ENCODE data around the gene LRRC3B. TPM values are rescaled to one million over a fixed set of nuclear protein-coding genes. Genes with fewer than 3 reads are reported as not detected.

The LRRC3B gene
- total and polyA plus RNA-seq, 8 donors, result 0.20 to 2.9 (median 1.2) TPM; not detected in 3

DNA sequence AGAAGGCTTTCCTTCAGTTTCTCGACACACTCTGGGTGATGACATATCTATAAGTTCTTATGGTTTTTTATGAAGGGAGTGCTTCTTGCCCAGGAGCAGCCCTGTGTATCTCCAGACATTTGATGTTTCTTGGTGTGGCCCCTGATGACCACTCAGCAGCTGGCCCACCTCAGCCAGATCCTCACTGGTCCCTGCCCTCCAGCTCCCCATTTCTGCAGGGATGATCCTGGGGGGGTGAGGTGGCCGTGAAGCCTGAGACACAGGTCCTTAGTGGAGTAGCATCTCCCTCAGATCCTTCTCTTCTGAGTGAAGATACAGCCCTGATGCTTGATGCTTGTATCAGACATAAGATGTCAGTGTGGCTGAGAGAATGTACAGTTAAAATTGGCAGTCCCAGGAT, 127.7 kb downstream of the LRRC3B start:
- no peak overlapping the region for H3K4me3 ChIP-seq
- H3K9me3 ChIP-seq, result no peaks in the 10 kb centered on the region
- H3K4me1 ChIP-seq, result no peaks in the 10 kb centered on the region
- DNase-seq, result no peak
- H3K27ac ChIP-seq, result no peak overlapping the region
- H3K36me3 ChIP-seq, result no peaks in the 10 kb centered on the region
- intact Hi-C loops (cut with DNase I; ENCODE audit: low total_unique reads), result no loop called here
- 61 to 73% (median 66%) methylated on average over 2 of the region's 2 CpGs for WGBS, 5 donors
- H3K27me3 ChIP-seq, result no peaks in the 10 kb centered on the region
- TF ChIP-seq, protein P1, sequence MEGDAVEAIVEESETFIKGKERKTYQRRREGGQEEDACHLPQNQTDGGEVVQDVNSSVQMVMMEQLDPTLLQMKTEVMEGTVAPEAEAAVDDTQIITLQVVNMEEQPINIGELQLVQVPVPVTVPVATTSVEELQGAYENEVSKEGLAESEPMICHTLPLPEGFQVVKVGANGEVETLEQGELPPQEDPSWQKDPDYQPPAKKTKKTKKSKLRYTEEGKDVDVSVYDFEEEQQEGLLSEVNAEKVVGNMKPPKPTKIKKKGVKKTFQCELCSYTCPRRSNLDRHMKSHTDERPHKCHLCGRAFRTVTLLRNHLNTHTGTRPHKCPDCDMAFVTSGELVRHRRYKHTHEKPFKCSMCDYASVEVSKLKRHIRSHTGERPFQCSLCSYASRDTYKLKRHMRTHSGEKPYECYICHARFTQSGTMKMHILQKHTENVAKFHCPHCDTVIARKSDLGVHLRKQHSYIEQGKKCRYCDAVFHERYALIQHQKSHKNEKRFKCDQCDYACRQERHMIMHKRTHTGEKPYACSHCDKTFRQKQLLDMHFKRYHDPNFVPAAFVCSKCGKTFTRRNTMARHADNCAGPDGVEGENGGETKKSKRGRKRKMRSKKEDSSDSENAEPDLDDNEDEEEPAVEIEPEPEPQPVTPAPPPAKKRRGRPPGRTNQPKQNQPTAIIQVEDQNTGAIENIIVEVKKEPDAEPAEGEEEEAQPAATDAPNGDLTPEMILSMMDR (IDR thresholded peaks at IDR 0.05), result no peak

GRCh38 chr3:26752466-26752865, 129.9 kb downstream of the LRRC3B start:
- Histone ChIP-seq H3K36me3 (no peaks in the 10 kb centered on the region), H3K27me3 (no peaks in the 10 kb centered on the region), H3K9me3 (no peaks in the 10 kb centered on the region), H3K4me1 (no peaks in the 10 kb centered on the region), H3K27ac (no peak overlapping the region), H3K4me3 (no peak overlapping the region)
- 74 to 87% (median 83%) methylated on average over 2 of the region's 2 CpGs for WGBS, 5 donors
- TF ChIP-seq, protein P1 (IDR thresholded peaks at IDR 0.05), result no peak
- TF ChIP-seq POLR2A (IDR thresholded peaks at IDR 0.05), result no peak
- TF ChIP-seq EP300 (IDR thresholded peaks at IDR 0.05), result no peak
- TF ChIP-seq POLR2AphosphoS5 (IDR thresholded peaks at IDR 0.05), result no peak
- intact Hi-C loops (cut with DNase I; ENCODE audit: low total_unique reads), result no loop called here
- DNase-seq, result peak in 1 of 2 donors; percentile 9

DNA sequence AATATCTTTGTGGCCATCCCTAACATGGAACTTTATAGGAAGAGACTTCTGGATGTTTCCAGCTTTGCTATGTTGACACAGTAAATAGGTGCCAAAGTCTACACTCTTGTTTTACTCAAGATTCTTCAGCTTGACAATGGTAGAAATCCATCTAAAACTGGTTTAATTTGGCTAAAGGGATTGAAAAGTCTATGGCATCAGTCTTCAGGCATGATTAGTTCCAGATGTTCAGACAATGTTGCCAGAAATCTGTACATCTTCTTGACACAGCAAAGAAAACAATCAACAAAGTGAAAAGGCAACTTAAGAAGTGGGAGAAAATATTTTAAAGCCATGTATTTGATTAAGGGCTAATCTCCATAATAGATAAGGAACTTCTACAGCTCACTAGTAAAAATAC, 130.5 kb downstream of the LRRC3B start:
- Histone ChIP-seq H3K9me3 (no peaks in the 10 kb centered on the region), H3K27me3 (no peaks in the 10 kb centered on the region), H3K36me3 (no peaks in the 10 kb centered on the region), H3K4me3 (no peak overlapping the region), H3K4me1 (no peaks in the 10 kb centered on the region), H3K27ac (no peak overlapping the region)
- DNase-seq, result peak in 1 of 2 donors; percentile 10
- intact Hi-C loops (cut with DNase I; ENCODE audit: low total_unique reads), result no loop called here
- TF ChIP-seq EP300 (IDR thresholded peaks at IDR 0.05), result no peak
- TF ChIP-seq, protein P1 (IDR thresholded peaks at IDR 0.05), result no peak
- no peak for TF ChIP-seq POLR2AphosphoS5 (IDR thresholded peaks at IDR 0.05)
- TF ChIP-seq POLR2A (IDR thresholded peaks at IDR 0.05), result no peak

DNA sequence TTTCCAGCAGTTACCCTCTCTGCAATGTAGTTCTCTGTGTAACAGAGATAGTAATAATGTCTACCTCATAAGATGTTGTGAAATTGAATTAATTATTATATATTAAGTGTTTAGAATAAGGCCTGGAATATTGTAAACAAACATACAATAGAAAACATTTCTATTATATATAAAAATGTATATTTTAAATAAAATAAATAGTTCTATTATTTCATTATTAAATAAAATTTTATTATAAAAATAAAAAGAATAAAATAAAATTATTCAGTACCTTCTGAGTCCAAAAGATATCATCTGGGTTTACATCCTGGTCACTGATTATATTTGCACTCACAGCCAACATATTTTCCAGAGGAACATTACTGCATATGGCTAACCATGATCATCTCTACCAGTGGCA, 135.4 kb downstream of the LRRC3B start:
- no peak overlapping the region for H3K27ac ChIP-seq
- no peak for TF ChIP-seq EP300 (IDR thresholded peaks at IDR 0.05)
- DNase-seq, result no peak
- H3K4me3 ChIP-seq, result no peak overlapping the region
- intact Hi-C loops (cut with DNase I; ENCODE audit: low total_unique reads), result no loop called here
- no peaks in the 10 kb centered on the region for H3K4me1 ChIP-seq
- H3K27me3 ChIP-seq, result no peaks in the 10 kb centered on the region
- no peaks in the 10 kb centered on the region for H3K36me3 ChIP-seq
- H3K9me3 ChIP-seq, result no peaks in the 10 kb centered on the region

Measured in stomach (tissue), 9 donors.